ENCODE results near the gene SNX27.
"Not testable (repeated sequence)": the region's sequence is repeated elsewhere in the genome, so short reads cannot be mapped to it uniquely, and the experiment has no call there.

The SNX27 gene

GRCh38 chr1:151629278-151629677, 17.4 kb downstream of the SNX27 start:
- TF ChIP-seq POLR2A (IDR thresholded peaks at IDR 0.05; ENCODE audit: low read depth, low read length) (no peak), TAF1 (IDR thresholded peaks at IDR 0.05; ENCODE audit: low read depth, low read length) (no peak), SPI1 (IDR thresholded peaks at IDR 0.05; ENCODE audit: low read depth, low read length) (no peak), POU2F2 (IDR thresholded peaks at IDR 0.05; ENCODE audit: low read depth, low read length) (no peak), POLR2AphosphoS5 (IDR thresholded peaks at IDR 0.05; ENCODE audit: low read depth, low read length) (no peak), PAX5 (IDR thresholded peaks at IDR 0.05; ENCODE audit: insufficient read depth, low read length, severe bottlenecking) (no peak)
- no peak for FAIRE-seq
- no peak for DNase-seq (ENCODE audit: insufficient read length, low spot score)

GRCh38 chr1:151635479-151636072, 23.7 kb downstream of the SNX27 start:
- TF ChIP-seq PAX5 (IDR thresholded peaks at IDR 0.05; ENCODE audit: insufficient read depth, low read length, severe bottlenecking): no peak
- peak; percentile 88 for TF ChIP-seq SPI1 (IDR thresholded peaks at IDR 0.05; ENCODE audit: low read depth, low read length)
- no peak for TF ChIP-seq POLR2A (IDR thresholded peaks at IDR 0.05; ENCODE audit: low read depth, low read length)
- TF ChIP-seq TAF1 (IDR thresholded peaks at IDR 0.05; ENCODE audit: low read depth, low read length): no peak
- TF ChIP-seq POLR2AphosphoS5 (IDR thresholded peaks at IDR 0.05; ENCODE audit: low read depth, low read length): no peak
- no peak for TF ChIP-seq POU2F2 (IDR thresholded peaks at IDR 0.05; ENCODE audit: low read depth, low read length)
- FAIRE-seq: no peak

GRCh38 chr1:151638074-151638775, 26.4 kb downstream of the SNX27 start:
- TF ChIP-seq POU2F2 (IDR thresholded peaks at IDR 0.05; ENCODE audit: low read depth, low read length): no peak
- TF ChIP-seq POLR2AphosphoS5 (IDR thresholded peaks at IDR 0.05; ENCODE audit: low read depth, low read length): no peak
- no peak for TF ChIP-seq TAF1 (IDR thresholded peaks at IDR 0.05; ENCODE audit: low read depth, low read length)
- no peak for TF ChIP-seq SPI1 (IDR thresholded peaks at IDR 0.05; ENCODE audit: low read depth, low read length)
- TF ChIP-seq POLR2A (IDR thresholded peaks at IDR 0.05; ENCODE audit: low read depth, low read length): no peak
- no peak for TF ChIP-seq PAX5 (IDR thresholded peaks at IDR 0.05; ENCODE audit: insufficient read depth, low read length, severe bottlenecking)
- FAIRE-seq (no peak), DNase-seq (ENCODE audit: insufficient read length, low spot score) (no peak)

More at GRCh38 chr1:151635479-151636072, 23.7 kb downstream of the SNX27 start:
- DNase-seq (ENCODE audit: insufficient read length, low spot score): peak; percentile 23

GRCh38 chr1:151638812-151639211, 27.0 kb downstream of the SNX27 start:
- TF ChIP-seq TAF1 (IDR thresholded peaks at IDR 0.05; ENCODE audit: low read depth, low read length) (no peak), POLR2AphosphoS5 (IDR thresholded peaks at IDR 0.05; ENCODE audit: low read depth, low read length) (no peak), POU2F2 (IDR thresholded peaks at IDR 0.05; ENCODE audit: low read depth, low read length) (no peak), POLR2A (IDR thresholded peaks at IDR 0.05; ENCODE audit: low read depth, low read length) (no peak), SPI1 (IDR thresholded peaks at IDR 0.05; ENCODE audit: low read depth, low read length) (no peak), PAX5 (IDR thresholded peaks at IDR 0.05; ENCODE audit: insufficient read depth, low read length, severe bottlenecking) (no peak)
- FAIRE-seq: peak; percentile 81
- no peak for DNase-seq (ENCODE audit: insufficient read length, low spot score)

- no peak for DNase-seq (ENCODE audit: insufficient read length, low spot score)
- TF ChIP-seq POU2F2 (IDR thresholded peaks at IDR 0.05; ENCODE audit: low read depth, low read length) (no peak), PAX5 (IDR thresholded peaks at IDR 0.05; ENCODE audit: insufficient read depth, low read length, severe bottlenecking) (no peak), SPI1 (IDR thresholded peaks at IDR 0.05; ENCODE audit: low read depth, low read length) (no peak), POLR2AphosphoS5 (IDR thresholded peaks at IDR 0.05; ENCODE audit: low read depth, low read length) (no peak), TAF1 (IDR thresholded peaks at IDR 0.05; ENCODE audit: low read depth, low read length) (no peak), POLR2A (IDR thresholded peaks at IDR 0.05; ENCODE audit: low read depth, low read length) (no peak)
- FAIRE-seq: no peak
Observed at GRCh38 chr1:151639466-151639865, 27.6 kb downstream of the SNX27 start.

GRCh38 chr1:151641229-151641628, 29.4 kb downstream of the SNX27 start:
- TF ChIP-seq POLR2A (IDR thresholded peaks at IDR 0.05; ENCODE audit: low read depth, low read length) (no peak), TAF1 (IDR thresholded peaks at IDR 0.05; ENCODE audit: low read depth, low read length) (no peak), PAX5 (IDR thresholded peaks at IDR 0.05; ENCODE audit: insufficient read depth, low read length, severe bottlenecking) (no peak), POLR2AphosphoS5 (IDR thresholded peaks at IDR 0.05; ENCODE audit: low read depth, low read length) (no peak), POU2F2 (IDR thresholded peaks at IDR 0.05; ENCODE audit: low read depth, low read length) (no peak), SPI1 (IDR thresholded peaks at IDR 0.05; ENCODE audit: low read depth, low read length) (no peak)
- no peak for FAIRE-seq
- DNase-seq (ENCODE audit: insufficient read length, low spot score): no peak

- DNase-seq (ENCODE audit: insufficient read length, low spot score); FAIRE-seq: not testable (repeated sequence)
Observed at GRCh38 chr1:151643085-151643484, 31.2 kb downstream of the SNX27 start.

- FAIRE-seq (no peak), DNase-seq (ENCODE audit: insufficient read length, low spot score) (no peak)
- no peak for TF ChIP-seq POU2F2 (IDR thresholded peaks at IDR 0.05; ENCODE audit: low read depth, low read length)
- TF ChIP-seq POLR2A (IDR thresholded peaks at IDR 0.05; ENCODE audit: low read depth, low read length): no peak
- no peak for TF ChIP-seq SPI1 (IDR thresholded peaks at IDR 0.05; ENCODE audit: low read depth, low read length)
Observed at GRCh38 chr1:151644001-151644400, 32.2 kb downstream of the SNX27 start.

GRCh38 chr1:151653397-151653796, 41.5 kb downstream of the SNX27 start:
- FAIRE-seq (no peak), DNase-seq (ENCODE audit: insufficient read length, low spot score) (no peak)
- TF ChIP-seq POU2F2 (IDR thresholded peaks at IDR 0.05; ENCODE audit: low read depth, low read length) (no peak), POLR2AphosphoS5 (IDR thresholded peaks at IDR 0.05; ENCODE audit: low read depth, low read length) (no peak)

- no peak for DNase-seq (ENCODE audit: insufficient read length, low spot score)
- no peak for TF ChIP-seq POU2F2 (IDR thresholded peaks at IDR 0.05; ENCODE audit: low read depth, low read length)
- no peak for TF ChIP-seq POLR2AphosphoS5 (IDR thresholded peaks at IDR 0.05; ENCODE audit: low read depth, low read length)
- TF ChIP-seq POLR2A (IDR thresholded peaks at IDR 0.05; ENCODE audit: low read depth, low read length): no peak
- no peak for TF ChIP-seq PAX5 (IDR thresholded peaks at IDR 0.05; ENCODE audit: insufficient read depth, low read length, severe bottlenecking)
- no peak for TF ChIP-seq SPI1 (IDR thresholded peaks at IDR 0.05; ENCODE audit: low read depth, low read length)
- no peak for TF ChIP-seq TAF1 (IDR thresholded peaks at IDR 0.05; ENCODE audit: low read depth, low read length)
- no peak for FAIRE-seq
Observed at GRCh38 chr1:151655371-151655770, 43.5 kb downstream of the SNX27 start.
